NT2/D1 (cell line): Measurements from ENCODE around the gene ZDHHC11.

ENCODE experiments used
- DNase-seq: peaks from one replicate; pipeline ENCODE4 v3.0.0-alpha.2; 2011; ENCODE audit warnings: low read depth, low spot score
- H3K27me3 ChIP-seq: 2 replicates; pipeline ENCODE4 v1.6.0; 2011; ENCODE audit warnings: mild to moderate bottlenecking; ENCODE audit not compliant: insufficient read length, insufficient read depth
- H3K36me3 ChIP-seq: 2 replicates; pipeline ENCODE4 v1.6.1; 2011; ENCODE audit warnings: mild to moderate bottlenecking, low read length, mixed read lengths; ENCODE audit not compliant: insufficient read depth, insufficient read length
- H3K4me1 ChIP-seq: 2 replicates; pipeline ENCODE4 v1.5.1; 2011; ENCODE audit not compliant: insufficient read depth, insufficient read length
- H3K4me3 ChIP-seq: 2 replicates; pipeline ENCODE4 v1.5.1; 2011; ENCODE audit warnings: low read depth; ENCODE audit not compliant: insufficient read length
- H3K9ac ChIP-seq: 2 replicates; pipeline ENCODE4 v1.6.0; 2011; ENCODE audit warnings: low read depth; ENCODE audit not compliant: insufficient read length
- H3K9me3 ChIP-seq: 2 replicates; pipeline ENCODE4 v1.5.1; 2011; ENCODE audit warnings: mild to moderate bottlenecking, low read length; ENCODE audit not compliant: insufficient read depth
- SUZ12 ChIP-seq: IDR thresholded peaks from 2 replicates; pipeline ENCODE4 v1.6.1; 2011; ENCODE audit not compliant: insufficient read length, insufficient read depth; ENCODE audit errors: extremely low read depth
- YY1 ChIP-seq: IDR thresholded peaks from 2 replicates; pipeline ENCODE4 v1.6.1; 2011; ENCODE audit not compliant: insufficient read length, insufficient read depth
- ZNF274 ChIP-seq: IDR thresholded peaks from 2 replicates; pipeline ENCODE4 v1.6.1; 2011; ENCODE audit warnings: mild to moderate bottlenecking, low read depth, low read length

The ZDHHC11 gene

DNA sequence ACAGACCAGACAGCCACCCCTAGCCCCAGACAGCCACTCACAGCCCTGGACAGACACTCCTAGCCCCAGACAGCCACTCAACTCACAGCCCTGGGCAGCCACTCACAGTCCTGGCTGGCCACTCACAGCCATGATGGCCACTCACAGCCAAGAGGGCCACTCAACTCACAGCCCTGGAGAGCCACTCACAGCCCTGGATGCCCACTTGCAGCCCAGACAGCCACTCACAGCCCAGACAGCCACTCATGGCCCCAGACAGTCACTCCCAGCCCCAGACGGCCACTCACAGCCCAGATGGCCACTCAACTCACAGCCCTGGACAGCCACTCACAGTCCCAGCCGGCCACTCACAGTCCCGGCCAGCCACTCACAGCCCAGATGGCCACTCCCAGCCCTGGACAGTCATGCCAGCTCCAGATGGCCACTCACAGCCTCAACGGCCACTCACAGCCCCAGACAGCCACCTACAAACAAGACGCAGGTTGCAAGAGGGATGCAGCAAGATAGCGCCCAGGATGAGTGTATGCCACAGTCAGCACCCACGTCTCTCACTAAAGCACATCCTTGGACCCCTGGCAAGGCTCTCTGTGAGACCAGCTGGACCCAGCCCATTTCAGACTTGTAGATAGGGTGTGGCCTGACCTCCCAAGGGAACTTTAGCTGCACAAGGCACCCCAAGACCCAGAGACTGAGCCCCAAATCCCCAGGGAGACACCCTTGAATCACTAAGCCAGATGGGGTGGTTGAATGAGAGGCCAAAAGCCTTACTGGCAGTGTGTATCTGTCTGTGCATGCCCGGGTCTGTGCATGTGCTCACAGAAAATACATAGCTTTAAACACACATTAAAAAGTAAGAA, 88.7 kb downstream of the ZDHHC11 start:
- H3K4me1 ChIP-seq, result peaks cover 15% of the 10 kb centered on the region
- H3K9ac ChIP-seq, result no peak overlapping the region
- peaks cover 8% of the 10 kb centered on the region for H3K27me3 ChIP-seq
- peaks cover 10% of the 10 kb centered on the region; the same call in 1 of the 2 replicates for H3K9me3 ChIP-seq
- TF ChIP-seq SUZ12, result no peak
- TF ChIP-seq YY1, result no peak
- TF ChIP-seq ZNF274, result no peak
- no peak for DNase-seq
- no peaks in the 10 kb centered on the region for H3K36me3 ChIP-seq
- H3K4me3 ChIP-seq, result no peak overlapping the region

DNA sequence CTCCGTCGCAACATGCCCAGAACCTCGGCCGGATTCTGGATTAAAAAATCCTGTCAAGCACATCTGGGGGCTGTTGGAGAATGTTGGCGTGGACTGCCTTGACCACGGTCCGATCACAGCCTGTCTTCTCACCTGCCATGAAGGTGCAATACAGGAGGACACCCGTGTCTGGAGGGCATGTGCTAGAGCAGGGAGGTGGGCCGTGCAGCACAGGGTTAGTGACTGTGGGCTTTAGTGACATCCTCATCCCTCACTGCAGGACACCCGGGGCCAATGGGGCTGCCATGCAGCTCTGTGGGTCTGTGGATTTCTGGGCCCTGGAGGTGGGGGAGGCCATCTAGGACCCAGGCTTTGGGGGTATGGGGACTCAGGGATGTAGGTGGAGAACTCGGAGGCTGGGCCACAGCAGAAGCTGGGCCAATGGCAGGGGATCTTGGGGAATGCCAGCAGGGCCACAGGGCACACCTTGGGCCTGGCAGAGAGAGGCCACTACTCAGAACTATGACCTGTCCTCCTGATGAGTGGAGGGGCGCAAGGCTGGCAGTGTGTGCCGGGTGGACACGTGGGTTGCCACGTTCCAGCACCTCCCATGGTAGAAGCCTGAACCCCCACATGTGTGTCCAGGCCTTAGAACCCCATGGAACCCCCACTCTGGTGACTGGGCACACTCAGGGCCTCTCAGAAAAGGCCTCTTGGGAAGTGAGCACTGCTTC, 89.6 kb downstream of the ZDHHC11 start:
- Histone ChIP-seq H3K4me1 (peaks cover 16% of the 10 kb centered on the region), H3K4me3 (no peak overlapping the region), H3K9ac (no peak overlapping the region), H3K36me3 (no peaks in the 10 kb centered on the region), H3K9me3 (peaks cover 10% of the 10 kb centered on the region; the same call in 1 of the 2 replicates), H3K27me3 (peaks cover 8% of the 10 kb centered on the region)
- no peak for DNase-seq
- TF ChIP-seq ZNF274 (no peak), SUZ12 (no peak), YY1 (no peak)

DNA sequence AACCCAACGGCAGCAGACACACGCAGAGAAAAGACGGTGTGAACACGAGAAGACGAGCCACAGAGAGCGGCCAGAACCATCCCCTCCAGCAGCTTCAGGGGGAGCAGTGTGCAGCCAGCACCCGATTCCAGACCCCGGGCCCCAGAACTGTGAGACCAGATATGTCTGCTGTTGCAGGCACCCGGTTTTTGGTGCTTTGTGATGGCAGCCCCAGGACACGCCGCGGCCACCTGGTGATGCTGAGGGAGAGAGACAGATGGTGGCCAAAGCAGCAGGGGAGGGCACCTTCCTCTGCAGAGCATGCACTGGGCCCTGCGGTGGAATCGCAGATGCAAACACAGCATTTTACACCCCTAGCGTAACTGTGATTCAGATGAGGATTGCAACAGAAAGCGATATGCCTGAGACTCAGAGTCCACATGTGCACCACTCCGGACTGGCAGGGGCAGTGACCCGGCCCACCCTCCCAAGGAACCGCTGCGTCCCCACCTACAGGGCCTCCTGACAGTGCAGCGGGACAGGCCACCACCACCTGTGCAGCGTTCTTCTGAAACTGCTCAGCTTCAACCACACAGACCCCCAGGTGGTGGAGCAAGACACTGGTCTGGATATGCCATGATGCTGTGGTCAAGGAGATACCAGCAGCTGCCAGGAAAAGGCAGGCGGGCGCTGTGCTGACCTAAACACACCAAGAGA, 90.3 kb downstream of the ZDHHC11 start:
- peaks cover 8% of the 10 kb centered on the region for H3K27me3 ChIP-seq
- H3K9me3 ChIP-seq, result peaks cover 10% of the 10 kb centered on the region; the same call in 1 of the 2 replicates
- no peak for TF ChIP-seq SUZ12
- no peak for TF ChIP-seq YY1
- TF ChIP-seq ZNF274, result no peak
- no peak overlapping the region for H3K4me3 ChIP-seq
- no peaks in the 10 kb centered on the region for H3K36me3 ChIP-seq
- peaks cover 19% of the 10 kb centered on the region for H3K4me1 ChIP-seq
- H3K9ac ChIP-seq, result no peak overlapping the region
- no peak for DNase-seq

DNA sequence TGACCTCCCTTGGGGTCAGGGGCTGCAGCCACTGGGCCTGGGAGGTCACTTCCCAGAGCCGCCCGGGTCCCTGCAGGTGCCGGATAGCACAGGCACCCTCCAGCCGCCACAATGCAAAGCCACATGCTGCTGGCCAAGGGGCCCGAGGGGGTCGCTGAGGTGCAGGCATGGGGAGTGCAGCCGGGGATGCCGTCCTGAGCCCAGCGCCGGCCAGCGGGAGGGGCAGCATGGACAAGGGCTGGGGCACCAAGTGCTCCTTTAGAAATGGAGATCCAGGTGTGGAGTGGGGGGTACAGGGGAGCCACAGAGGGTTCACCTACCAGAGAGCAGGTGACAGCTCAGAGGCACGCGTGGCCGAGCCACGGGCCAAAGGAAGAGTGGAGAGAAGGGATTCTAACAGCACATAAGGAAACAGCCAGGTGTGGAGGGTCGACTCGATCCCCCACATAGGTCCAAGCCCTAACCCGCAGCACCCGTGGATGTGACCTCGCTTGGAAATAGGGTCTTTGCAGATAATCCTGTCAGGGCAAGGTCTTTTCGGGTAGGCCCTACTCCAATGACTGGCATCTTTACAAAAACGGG, 90.9 kb downstream of the ZDHHC11 start:
- Histone ChIP-seq H3K4me1 (peaks cover 19% of the 10 kb centered on the region), H3K36me3 (no peaks in the 10 kb centered on the region), H3K9ac (no peak overlapping the region), H3K4me3 (no peak overlapping the region), H3K27me3 (peaks cover 8% of the 10 kb centered on the region), H3K9me3 (peaks cover 10% of the 10 kb centered on the region; the same call in 1 of the 2 replicates)
- TF ChIP-seq YY1 (no peak), SUZ12 (no peak), ZNF274 (no peak)
- DNase-seq, result no peak

DNA sequence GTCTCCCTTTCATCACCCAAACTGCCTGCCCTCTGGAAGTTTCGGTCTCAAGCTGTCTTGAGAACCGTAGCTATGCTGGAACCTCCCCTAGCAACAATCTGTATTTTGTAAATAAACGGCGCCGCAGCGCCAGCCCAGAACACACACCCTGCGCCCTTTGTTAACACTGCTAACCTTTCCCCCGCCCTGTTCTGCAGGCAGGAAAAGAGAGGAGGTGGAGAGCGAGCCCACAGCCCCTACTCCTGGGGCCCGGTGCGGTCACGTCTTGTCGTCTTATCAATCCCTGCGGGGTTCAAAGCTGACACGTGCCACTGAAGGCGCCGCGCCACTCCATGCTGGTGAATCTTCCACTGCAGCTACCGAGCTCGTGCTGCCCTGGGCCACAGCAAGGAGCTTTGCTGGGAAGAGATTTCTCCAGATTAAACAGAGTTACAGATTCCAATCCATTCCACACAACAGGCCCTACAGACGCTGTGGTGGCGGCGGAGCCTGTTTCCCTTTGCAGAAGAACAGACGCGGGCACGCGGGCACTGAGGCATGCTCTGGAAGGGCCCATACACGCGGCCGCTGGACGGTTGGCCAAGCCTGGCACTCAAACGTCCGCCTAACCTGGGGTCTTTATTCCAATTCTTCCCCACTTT, 91.6 kb downstream of the ZDHHC11 start:
- peak overlapping the region; percentile 34 for H3K9ac ChIP-seq
- H3K9me3 ChIP-seq, result peaks cover 6% of the 10 kb centered on the region; the same call in 1 of the 2 replicates
- no peak for TF ChIP-seq YY1
- no peak for TF ChIP-seq SUZ12
- TF ChIP-seq ZNF274, result no peak
- H3K4me1 ChIP-seq, result peaks cover 19% of the 10 kb centered on the region
- no peak for DNase-seq
- H3K36me3 ChIP-seq, result no peaks in the 10 kb centered on the region
- H3K4me3 ChIP-seq, result no peak overlapping the region
- H3K27me3 ChIP-seq, result peaks cover 10% of the 10 kb centered on the region

DNA sequence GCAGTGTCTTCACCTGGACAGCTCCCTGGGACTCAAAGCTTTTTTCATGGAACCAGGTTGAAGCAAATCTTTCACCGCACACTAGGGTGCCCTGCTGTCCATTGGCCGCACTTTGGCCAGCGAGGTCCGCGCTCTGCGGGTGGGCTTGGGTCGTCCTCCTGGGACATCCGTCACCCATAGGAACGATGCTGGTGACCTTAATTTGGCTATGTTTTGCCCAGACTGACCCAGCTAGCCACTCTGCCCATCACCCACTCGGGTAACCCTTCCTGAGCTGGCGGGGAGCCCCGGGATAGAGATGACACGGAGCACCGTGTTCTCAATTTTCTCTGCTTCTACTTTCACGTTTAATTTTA, 92.1 kb downstream of the ZDHHC11 start:
- no peak for DNase-seq
- Histone ChIP-seq H3K9me3 (peaks cover under 1% of the 10 kb centered on the region; the same call in 1 of the 2 replicates), H3K4me1 (peaks cover 19% of the 10 kb centered on the region), H3K27me3 (peaks cover 11% of the 10 kb centered on the region), H3K4me3 (no peak overlapping the region), H3K36me3 (no peaks in the 10 kb centered on the region), H3K9ac (no peak overlapping the region)
- TF ChIP-seq YY1 (no peak), SUZ12 (no peak), ZNF274 (no peak)
